Measurements from ENCODE around the gene ELF5.

The ELF5 gene

DNA sequence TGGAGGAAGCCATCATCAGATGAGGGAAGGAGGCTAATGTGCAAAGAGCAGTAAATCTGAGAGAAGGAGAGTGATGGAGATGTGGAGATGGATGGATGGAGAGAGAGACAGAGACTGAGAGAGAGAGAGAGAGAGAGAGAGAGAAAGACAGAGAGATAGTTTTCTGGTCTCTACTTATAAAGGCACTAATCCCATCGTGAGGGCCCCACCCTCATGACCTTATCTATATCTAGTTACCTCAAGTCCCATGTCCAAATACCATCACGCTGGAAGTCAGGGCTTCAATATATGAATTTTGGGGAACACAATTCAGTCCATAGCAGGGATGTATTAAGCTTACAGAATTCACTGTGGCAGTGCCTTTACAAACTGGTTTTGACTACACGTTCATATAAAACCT, 21.2 kb upstream of the ELF5 start:
- TF ChIP-seq JUND (IDR thresholded peaks at IDR 0.05; ENCODE audit: low read depth) = no peak
- no peak for DNase-seq (ENCODE audit: low read depth in 1 of 2, low spot score in 1 of 2)
- in situ Hi-C loops (cut with HindIII; ENCODE audit: low pct_unique_long_range_greater_than_20kb, low sequenced_read_pairs) = no loop called here

DNA sequence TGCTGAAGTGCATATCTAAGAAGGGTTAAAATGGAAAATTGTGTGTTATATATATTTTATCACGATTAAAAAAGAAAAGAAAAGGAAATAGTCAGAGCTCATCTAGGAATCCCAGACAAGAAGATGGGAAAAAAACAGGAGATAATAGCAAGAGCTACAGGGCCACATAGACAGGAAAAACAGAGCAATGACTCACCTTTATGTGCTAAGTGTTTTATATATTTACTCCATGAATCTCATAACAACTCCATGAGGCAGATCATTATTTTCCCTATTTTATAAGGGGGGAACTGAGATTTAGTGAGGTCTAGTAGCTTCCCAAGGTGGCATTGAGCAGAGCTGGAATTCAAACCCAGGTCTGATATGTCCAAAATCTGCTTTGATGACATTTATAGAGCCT, 18.1 kb upstream of the ELF5 start:
- TF ChIP-seq JUND (IDR thresholded peaks at IDR 0.05; ENCODE audit: low read depth) = no peak

DNA sequence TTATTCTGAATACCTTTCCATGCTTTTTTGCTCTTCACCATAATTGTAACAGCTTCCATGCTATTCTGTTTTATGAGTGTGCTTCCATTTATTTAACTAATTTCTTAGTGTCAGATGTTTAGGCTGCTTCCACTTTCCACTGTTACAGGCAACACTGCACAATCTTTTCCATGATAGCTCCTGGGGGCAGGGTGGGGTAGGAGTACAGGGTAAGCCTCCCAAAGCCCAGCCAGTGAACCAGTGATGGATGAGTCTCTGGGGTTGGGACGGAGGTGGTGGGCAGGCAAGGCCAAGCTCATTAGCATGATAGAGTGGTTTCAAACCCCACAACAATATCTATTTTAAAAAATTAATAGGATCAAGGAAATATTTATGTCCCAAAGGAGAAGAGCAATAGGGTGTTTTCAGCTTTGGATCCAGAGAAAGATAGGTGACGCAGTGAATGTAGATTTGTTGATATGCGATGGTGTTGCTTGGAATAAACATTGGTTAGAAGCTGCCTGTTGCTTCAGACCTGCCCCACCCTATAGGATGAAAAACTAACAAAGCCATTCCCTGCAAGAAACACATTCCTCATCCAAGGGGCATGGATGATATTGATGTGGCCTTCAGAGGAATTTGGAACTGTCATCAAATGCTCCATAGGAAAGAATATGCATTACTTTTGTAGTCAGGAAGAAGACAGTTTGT, 17.1 kb upstream of the ELF5 start:
- in situ Hi-C loops (cut with HindIII; ENCODE audit: low pct_unique_long_range_greater_than_20kb, low sequenced_read_pairs) = no loop called here

More for the DNA sequence above, 18.1 kb upstream of the ELF5 start:
- DNase-seq (ENCODE audit: low read depth in 1 of 2, low spot score in 1 of 2) = no peak
- in situ Hi-C loops (cut with HindIII; ENCODE audit: low pct_unique_long_range_greater_than_20kb, low sequenced_read_pairs) = no loop called here

DNA sequence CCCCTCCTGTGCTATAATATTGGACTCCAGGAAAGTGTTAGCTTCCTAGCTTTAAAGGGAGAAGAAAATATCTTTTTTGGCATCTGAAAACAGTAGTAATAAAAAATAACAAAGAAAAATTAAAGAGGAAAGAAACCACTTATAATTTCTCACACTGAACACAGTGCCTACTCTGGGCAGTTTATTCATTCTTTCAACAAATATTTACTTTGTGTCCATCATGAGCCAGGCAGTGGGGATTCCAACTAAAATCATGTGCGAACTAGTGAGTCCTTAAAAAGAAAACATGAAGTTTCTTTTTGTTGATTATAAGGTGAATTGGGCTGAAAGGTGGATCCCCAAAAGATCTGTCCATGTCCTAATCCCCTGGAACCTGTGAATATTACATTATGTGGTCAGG, 16.0 kb upstream of the ELF5 start:
- no peak for DNase-seq (ENCODE audit: low read depth in 1 of 2, low spot score in 1 of 2)
- in situ Hi-C loops (cut with HindIII; ENCODE audit: low pct_unique_long_range_greater_than_20kb, low sequenced_read_pairs) = no loop called here
- no peak for TF ChIP-seq JUND (IDR thresholded peaks at IDR 0.05; ENCODE audit: low read depth)

More for the DNA sequence above, 17.1 kb upstream of the ELF5 start:
- TF ChIP-seq JUND (IDR thresholded peaks at IDR 0.05; ENCODE audit: low read depth) = no peak
- DNase-seq (ENCODE audit: low read depth in 1 of 2, low spot score in 1 of 2) = no peak

DNA sequence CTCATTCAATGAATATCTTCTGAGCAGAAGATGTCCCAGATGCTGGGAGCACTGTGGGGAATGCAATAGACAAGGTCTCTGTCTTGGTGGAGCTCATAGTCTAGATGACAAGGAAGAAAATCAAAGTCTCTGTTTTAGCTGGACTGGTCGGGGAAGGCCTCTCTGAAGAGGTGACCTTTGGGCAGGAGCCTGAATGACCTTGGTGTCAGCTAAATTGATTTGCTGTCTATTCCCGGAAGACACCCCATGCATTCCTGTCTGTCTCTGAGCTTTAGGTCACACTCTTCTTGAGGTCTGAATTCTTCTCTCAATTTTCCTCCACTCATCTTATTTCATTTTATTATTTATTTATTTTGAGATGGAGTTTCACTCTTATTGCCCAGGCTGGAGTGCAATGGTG, 14.5 kb upstream of the ELF5 start:
- TF ChIP-seq JUND (IDR thresholded peaks at IDR 0.05; ENCODE audit: low read depth) = no peak
- DNase-seq (ENCODE audit: low read depth in 1 of 2, low spot score in 1 of 2) = no peak
- in situ Hi-C loops (cut with HindIII; ENCODE audit: low pct_unique_long_range_greater_than_20kb, low sequenced_read_pairs) = no loop called here

DNA sequence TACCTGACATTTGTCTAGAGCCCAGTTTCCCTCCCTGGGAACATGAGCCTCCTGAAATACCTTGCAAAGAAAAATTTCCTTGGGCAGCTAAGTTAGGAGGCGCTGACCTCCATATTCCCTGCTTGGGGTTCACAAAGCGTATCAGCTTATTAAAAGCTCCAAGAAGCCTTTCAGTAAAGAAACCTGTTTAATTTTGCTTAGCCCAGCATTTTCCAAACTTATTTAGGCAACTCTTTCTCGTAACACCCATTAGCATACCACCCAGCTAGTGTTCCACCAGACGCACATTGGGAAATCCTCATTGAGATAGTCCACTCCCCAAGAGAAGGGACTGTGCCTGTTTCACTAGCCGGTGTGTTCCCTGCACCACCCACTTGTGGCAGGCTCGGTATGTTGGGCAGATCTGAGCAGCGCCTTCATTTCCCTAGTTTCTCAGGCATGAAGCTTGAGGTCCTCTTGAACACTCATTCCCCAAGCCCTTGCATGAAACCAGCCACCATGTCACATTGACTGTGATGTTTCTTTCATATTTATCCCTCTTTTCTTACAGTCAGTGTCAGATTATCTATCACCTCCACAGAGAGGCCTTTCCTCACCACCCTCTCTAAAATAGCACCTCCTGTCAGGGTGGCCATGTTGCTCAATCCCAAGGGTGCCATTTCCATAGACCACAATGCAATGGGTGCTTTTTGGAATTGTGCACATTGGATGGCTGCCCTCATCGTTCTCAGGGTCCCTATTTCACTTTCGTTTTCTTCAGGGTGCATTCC, 12.5 kb upstream of the ELF5 start:
- in situ Hi-C loops (cut with HindIII; ENCODE audit: low pct_unique_long_range_greater_than_20kb, low sequenced_read_pairs) = no loop called here
- no peak for DNase-seq (ENCODE audit: low read depth in 1 of 2, low spot score in 1 of 2)
- TF ChIP-seq JUND (IDR thresholded peaks at IDR 0.05; ENCODE audit: low read depth) = no peak

DNA sequence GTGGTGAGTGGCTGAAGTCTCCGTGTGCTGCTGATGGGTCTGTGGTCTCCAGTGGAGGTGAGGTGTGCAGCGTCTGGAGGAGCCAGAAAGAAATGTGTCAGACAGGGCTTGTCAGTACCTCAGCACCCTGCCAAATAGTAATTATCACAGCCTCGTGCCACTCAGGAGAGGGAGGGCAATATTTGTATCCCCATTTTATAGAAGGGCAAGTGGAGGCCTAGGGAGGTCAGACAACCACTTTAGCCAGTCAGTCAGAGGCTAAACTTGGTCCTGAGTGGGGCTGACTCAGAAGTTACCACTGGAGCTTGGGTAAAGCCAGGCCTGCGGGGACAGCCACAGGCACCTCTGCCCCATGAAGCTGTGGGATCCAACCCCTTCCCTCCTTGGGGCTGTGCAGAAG, 11.5 kb upstream of the ELF5 start:
- in situ Hi-C loops (cut with HindIII; ENCODE audit: low pct_unique_long_range_greater_than_20kb, low sequenced_read_pairs) = no loop called here
- no peak for DNase-seq (ENCODE audit: low read depth in 1 of 2, low spot score in 1 of 2)
- no peak for TF ChIP-seq JUND (IDR thresholded peaks at IDR 0.05; ENCODE audit: low read depth)

DNA sequence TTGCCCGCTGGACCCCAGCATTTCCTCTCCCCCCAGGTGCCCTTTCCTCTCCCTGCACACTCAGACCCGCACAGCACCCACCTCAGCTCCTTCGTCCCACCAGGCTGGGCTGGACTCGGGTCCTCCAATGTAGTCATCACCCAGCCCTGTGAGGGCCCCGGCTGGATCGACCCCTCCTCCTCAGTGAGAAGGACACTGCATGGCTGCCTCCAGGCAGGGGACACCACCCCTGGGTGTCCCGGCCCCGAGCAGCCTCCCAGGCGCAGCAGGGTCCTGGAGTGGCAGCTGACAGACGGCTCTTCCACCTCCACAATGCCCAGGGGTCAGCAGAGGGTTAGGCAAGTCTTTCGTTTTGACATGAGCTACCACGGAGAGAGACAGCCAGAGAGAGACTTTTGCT, 11.1 kb upstream of the ELF5 start:
- in situ Hi-C loops (cut with HindIII; ENCODE audit: low pct_unique_long_range_greater_than_20kb, low sequenced_read_pairs) = no loop called here
- no peak for DNase-seq (ENCODE audit: low read depth in 1 of 2, low spot score in 1 of 2)
- no peak for TF ChIP-seq JUND (IDR thresholded peaks at IDR 0.05; ENCODE audit: low read depth)

DNA sequence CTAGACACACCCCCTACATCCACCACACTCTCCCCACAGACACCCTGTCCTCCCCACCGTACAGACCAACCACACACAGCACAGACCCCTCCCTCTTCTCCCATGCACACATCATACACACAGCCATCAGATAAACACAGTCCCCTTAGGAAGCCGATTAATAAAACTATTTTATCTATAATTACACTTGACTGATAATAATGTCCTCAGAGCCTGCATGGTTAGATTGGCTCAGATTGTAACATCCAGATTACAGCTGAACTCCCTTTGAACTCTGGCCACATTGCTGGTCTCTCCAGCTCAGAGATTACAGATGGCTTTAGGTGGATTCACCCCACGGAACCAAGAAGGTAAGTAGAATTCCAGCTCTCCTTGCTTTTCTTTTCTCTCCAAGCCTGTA, 9.5 kb upstream of the ELF5 start:
- no peak for TF ChIP-seq JUND (IDR thresholded peaks at IDR 0.05; ENCODE audit: low read depth)
- in situ Hi-C loops (cut with HindIII; ENCODE audit: low pct_unique_long_range_greater_than_20kb, low sequenced_read_pairs) = no loop called here
- no peak for DNase-seq (ENCODE audit: low read depth in 1 of 2, low spot score in 1 of 2)

DNA sequence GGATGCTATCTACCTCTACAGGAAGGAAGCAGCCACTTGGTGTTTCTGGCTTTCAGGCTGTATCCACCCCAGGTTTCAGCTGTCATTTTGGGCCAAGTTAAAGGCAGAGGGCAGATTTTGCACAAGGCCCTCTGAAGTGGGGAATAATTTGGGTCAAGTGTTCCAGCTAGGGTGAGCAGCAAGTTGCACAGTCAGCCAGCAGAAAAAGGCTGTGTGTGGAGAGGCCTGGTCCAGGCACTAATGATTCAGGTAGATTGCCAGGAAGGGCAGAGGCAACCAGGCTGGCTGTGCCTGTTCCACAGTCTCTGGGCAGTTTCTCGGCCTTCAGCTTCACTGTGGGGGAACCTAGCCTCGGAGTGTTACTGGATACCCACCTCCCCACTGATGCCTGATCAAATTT, 8.6 kb upstream of the ELF5 start:
- no peak for DNase-seq (ENCODE audit: low read depth in 1 of 2, low spot score in 1 of 2)
- in situ Hi-C loops (cut with HindIII; ENCODE audit: low pct_unique_long_range_greater_than_20kb, low sequenced_read_pairs) = no loop called here
- no peak for TF ChIP-seq JUND (IDR thresholded peaks at IDR 0.05; ENCODE audit: low read depth)

DNA sequence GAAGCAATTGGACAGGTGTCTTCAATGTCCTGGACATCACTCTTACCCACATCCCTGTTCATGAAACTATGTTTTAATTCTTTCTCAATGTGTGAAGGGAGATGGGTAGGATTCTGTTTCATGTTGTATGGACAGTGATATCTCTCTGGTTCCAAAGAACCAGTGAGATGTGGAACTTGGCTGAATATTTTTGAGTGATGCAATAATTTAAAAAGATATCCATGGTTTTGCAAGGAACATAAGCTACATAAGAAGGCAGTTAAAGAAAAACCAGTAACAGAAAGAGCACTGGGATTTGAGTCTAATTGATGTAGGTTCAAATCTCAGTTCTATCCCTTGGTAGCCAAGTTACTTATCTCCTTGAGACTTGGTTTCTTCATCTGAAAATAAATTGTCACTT, 7.7 kb upstream of the ELF5 start:
- no peak for TF ChIP-seq JUND (IDR thresholded peaks at IDR 0.05; ENCODE audit: low read depth)
- in situ Hi-C loops (cut with HindIII; ENCODE audit: low pct_unique_long_range_greater_than_20kb, low sequenced_read_pairs) = no loop called here
- no peak for DNase-seq (ENCODE audit: low read depth in 1 of 2, low spot score in 1 of 2)

DNA sequence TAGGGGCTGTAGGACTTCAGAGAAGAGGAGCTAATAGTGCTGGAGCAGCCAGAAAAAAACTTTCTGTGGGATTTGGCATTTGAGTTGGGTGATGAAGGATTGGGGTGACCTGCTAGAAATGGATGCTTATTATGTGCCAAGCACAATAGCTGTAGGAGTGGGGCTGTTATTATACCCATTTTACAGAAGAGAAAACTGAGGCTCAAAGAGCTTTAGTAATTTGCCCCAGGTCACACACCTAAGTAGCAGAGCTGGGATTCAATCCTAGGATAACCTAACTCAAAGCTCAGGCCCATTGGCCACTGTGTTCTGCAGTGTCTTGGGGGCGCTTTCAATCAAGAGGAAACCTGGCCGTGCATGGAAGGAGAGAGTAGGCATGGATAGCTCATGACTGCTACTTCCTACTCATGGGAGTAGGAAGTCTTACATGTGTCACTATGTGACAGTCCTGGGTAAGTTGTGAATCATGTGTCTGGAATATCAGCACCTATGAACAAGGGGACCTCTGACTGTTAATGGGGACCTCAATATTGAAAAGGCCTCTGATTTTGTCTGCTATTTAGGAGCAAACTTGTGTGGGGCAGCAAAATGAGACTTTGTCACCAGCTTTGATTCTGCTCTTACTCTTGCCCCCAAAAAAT, 6.1 kb upstream of the ELF5 start:
- no peak for TF ChIP-seq JUND (IDR thresholded peaks at IDR 0.05; ENCODE audit: low read depth)
- no peak for DNase-seq (ENCODE audit: low read depth in 1 of 2, low spot score in 1 of 2)
- in situ Hi-C loops (cut with HindIII; ENCODE audit: low pct_unique_long_range_greater_than_20kb, low sequenced_read_pairs) = no loop called here

Data from T47D (cell line).